Panc1 (cell line): ENCODE measurements around the gene FOXO6. TPM values are rescaled to one million over a fixed set of nuclear protein-coding genes. Genes with fewer than 3 reads are reported as not detected.

Experiments used
- ATAC-seq: fragments of 200-7000 bp; cut with Tn5 transposase; 2 replicates; pipeline ENCODE4 v1.9.1; 2020; ENCODE audit warnings: mild to moderate bottlenecking, moderate library complexity
- BruUV-seq: library from RNA; stranded (reverse); fragments of 400-500 nt; replicated peaks from 2 replicates; lab custom pipeline; 2021; lab: Mats Ljungman, UMichigan
- CTCF ChIA-PET: fragments of 300-600 bp; sonication (Branson Sonifier 250); formaldehyde crosslinking; loops from one replicate; lab custom pipeline; 2022; ENCODE audit warnings: antibody characterized with exemption; lab: Charles Lee
- POLR2A ChIA-PET: fragments of 300-600 bp; sonication (Branson Sonifier 250); formaldehyde crosslinking; loops from one replicate; lab custom pipeline; 2022; ENCODE audit warnings: antibody characterized with exemption; lab: Charles Lee
- DNase-seq: peaks from one replicate; pipeline ENCODE4 v3.0.0-alpha.2; 2010; ENCODE audit warnings: low read depth, low spot score
- H3K27ac ChIP-seq: 2 replicates; pipeline ENCODE4 v1.5.1; 2011; ENCODE audit warnings: mild to moderate bottlenecking, low read length, inconsistent platforms
- H3K27me3 ChIP-seq: fragments of 200-500 bp; sonication (Bioruptor generic); 2 replicates; pipeline ENCODE4 v1.6.0; 2014; ENCODE audit warnings: low read length, inconsistent platforms; ENCODE audit not compliant: control insufficient read depth, insufficient read depth
- H3K36me3 ChIP-seq: fragments of 200-500 bp; sonication (Bioruptor generic); 2 replicates; pipeline ENCODE4 v1.5.1; 2014; ENCODE audit warnings: inconsistent platforms, mild to moderate bottlenecking, low read length, moderate library complexity; ENCODE audit not compliant: control insufficient read depth, insufficient read depth
- H3K4me1 ChIP-seq: 2 replicates; pipeline ENCODE4 v1.5.1; 2011; ENCODE audit warnings: inconsistent platforms, mild to moderate bottlenecking, low read length, moderate library complexity; ENCODE audit not compliant: control insufficient read depth, insufficient read depth
- H3K4me3 ChIP-seq, 2 experiments: 2 replicates each; pipeline ENCODE4 v1.5.1; 2011 to 2012; ENCODE audit warnings: low read depth in 2 of 2, low read length in 2 of 2, mild to moderate bottlenecking in 2 of 2, inconsistent platforms in 1 of 2, moderate library complexity in 1 of 2
- H3K9me3 ChIP-seq: fragments of 200-500 bp; sonication (Bioruptor generic); 2 replicates; pipeline ENCODE4 v1.5.1; 2014; ENCODE audit warnings: low read depth, mild to moderate bottlenecking, inconsistent platforms, low read length, moderate library complexity; ENCODE audit not compliant: control insufficient read depth, insufficient read depth
- CTCF ChIP-seq: fragments of 450-650 bp; IDR thresholded peaks from 2 replicates; pipeline ENCODE4 v1.5.1; 2017; ENCODE audit warnings: mild to moderate bottlenecking
- POLR2AphosphoS5 ChIP-seq: IDR thresholded peaks from 2 replicates; pipeline ENCODE4 v1.6.1; 2012; ENCODE audit warnings: mild to moderate bottlenecking, low read depth, low read length, moderate library complexity
- REST ChIP-seq, 2 experiments: IDR thresholded peaks; 2 replicates each; pipeline ENCODE4 v1.6.1; 2011 to 2012; ENCODE audit warnings: low read depth in 2 of 2, control low read depth in 1 of 2, low read length in 1 of 2, mild to moderate bottlenecking in 1 of 2, moderate library complexity in 1 of 2; ENCODE audit not compliant: insufficient read depth in 1 of 2
- SIN3A ChIP-seq: IDR thresholded peaks from 2 replicates; pipeline ENCODE4 v1.6.1; 2012; ENCODE audit warnings: low read depth, mild to moderate bottlenecking, low read length, moderate library complexity, borderline replicate concordance; ENCODE audit not compliant: insufficient read depth
- TCF7L2 ChIP-seq: IDR thresholded peaks from 2 replicates; pipeline ENCODE4 v1.6.1; 2011; ENCODE audit warnings: mild to moderate bottlenecking, low read depth, low read length, inconsistent platforms
- in situ Hi-C: cut with HindIII; loops from 2 replicates; pipeline ENCODE4 v1.10.0; 2016; ENCODE audit warnings: low sequenced_read_pairs, low pct_unique_long_range_greater_than_20kb
- intact Hi-C: fragments of 100-400 bp; cut with micrococcal nuclease; formaldehyde crosslinking; loops from one replicate; pipeline ENCODE4 v1.10.0; 2022; ENCODE audit not compliant: unreplicated experiment
- total RNA-seq: library from RNA; stranded (reverse); gene quantifications from one replicate; pipeline ENCODE4 v1.2.1, GENCODE V29; 2021; ENCODE audit not compliant: unreplicated experiment

FOXO6 gene
- total RNA-seq, 1 experiment from 2014 or later, result 2.5 TPM

- no TSS peak for BruUV-seq
- no peak overlapping the region for H3K27ac ChIP-seq
- no peaks in the 10 kb centered on the region for H3K36me3 ChIP-seq
- in situ Hi-C loops, result no loop called here
- DNase-seq (no peak), ATAC-seq (no peak)
- ChIA-PET POLR2A (no interaction called here), CTCF (interaction anchor here (0.6 kb wide), 1 partner anchor 74 kb away, joined by 3 read pairs; no protein-coding TSS in a partner anchor)
- no peaks in the 10 kb centered on the region for H3K9me3 ChIP-seq
- intact Hi-C loops, result no loop called here
- H3K4me1 ChIP-seq, result no peaks in the 10 kb centered on the region
- no peak for TF ChIP-seq REST (IDR thresholded peaks at IDR 0.05; ENCODE audit: insufficient read depth in 1 of 2, low read depth in 2 of 2, low read length in 1 of 2)
- H3K4me3 ChIP-seq, result no peak overlapping the region
- H3K27me3 ChIP-seq, result no peaks in the 10 kb centered on the region
Measured at GRCh38 chr1:41394369-41394744, 33.1 kb downstream of the FOXO6 start.

DNA sequence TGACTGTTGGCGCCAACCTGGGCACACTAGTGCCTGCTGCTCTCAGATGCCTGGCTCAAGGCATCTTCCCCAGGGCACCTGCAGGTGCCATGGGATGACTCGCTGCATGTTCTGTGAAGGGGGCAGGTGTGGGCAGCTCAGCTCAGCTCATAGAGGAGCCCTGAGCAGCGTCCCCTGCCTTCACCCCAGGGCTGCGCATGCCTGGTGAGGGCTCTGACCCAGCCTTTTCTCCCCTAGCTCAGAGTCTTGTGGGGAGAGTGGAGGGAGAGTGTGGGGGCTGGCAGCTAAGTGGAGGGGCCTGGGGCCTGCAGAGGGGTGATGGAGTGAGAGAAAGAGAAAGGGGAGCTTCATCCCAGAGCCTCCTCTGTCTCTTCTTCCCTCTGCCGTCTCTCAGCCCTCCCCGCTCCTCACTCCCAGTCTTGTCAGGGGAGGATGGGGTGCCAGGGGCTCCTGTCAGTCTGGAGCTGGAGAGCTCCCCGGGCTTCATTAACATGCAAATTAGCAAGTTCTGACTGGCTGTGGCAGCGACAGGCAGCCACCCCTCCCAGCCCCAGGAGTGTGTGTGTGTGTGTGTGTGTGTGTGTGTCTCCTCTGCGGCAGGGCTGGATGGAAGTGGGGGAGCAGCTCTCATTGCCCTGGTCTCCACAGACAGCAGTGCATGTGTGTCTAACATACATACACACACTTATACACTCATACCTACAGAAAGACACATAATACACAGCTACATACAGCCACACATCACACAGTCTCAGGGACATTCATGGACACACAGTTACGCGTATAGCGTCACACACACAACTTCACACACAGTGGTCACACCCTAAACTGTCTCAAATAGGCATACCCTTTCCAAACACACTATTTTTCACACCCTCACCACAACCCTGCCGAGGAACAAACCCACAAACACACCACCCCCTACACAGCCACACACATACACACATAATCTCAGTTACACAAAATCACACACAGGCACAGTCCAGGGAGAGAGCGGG is 34.0 kb downstream of the FOXO6 start:
- in situ Hi-C loops, result no loop called here
- TF ChIP-seq TCF7L2 (no peak), POLR2AphosphoS5 (no peak), CTCF (no peak), REST (IDR thresholded peaks at IDR 0.05; ENCODE audit: insufficient read depth in 1 of 2, low read depth in 2 of 2, low read length in 1 of 2) (no peak), SIN3A (no peak)
- POLR2A ChIA-PET, result interaction anchor here (0.6 to 0.9 kb wide), 2 partner anchors 39 to 531 kb away, joined by 3 read pairs; no protein-coding TSS in a partner anchor
- CTCF ChIA-PET, result interaction anchor here (0.6 kb wide), 1 partner anchor 73 kb away, joined by 3 read pairs; no protein-coding TSS in a partner anchor
- BruUV-seq, result no TSS peak
- DNase-seq (no peak), ATAC-seq (peak; percentile 28)
- H3K27me3 ChIP-seq, result no peaks in the 10 kb centered on the region
- H3K36me3 ChIP-seq, result no peaks in the 10 kb centered on the region
- no peaks in the 10 kb centered on the region for H3K9me3 ChIP-seq
- H3K4me1 ChIP-seq, result no peaks in the 10 kb centered on the region
- H3K4me3 ChIP-seq, result no peak overlapping the region
- intact Hi-C loops, result no loop called here
- no peak overlapping the region for H3K27ac ChIP-seq
